RWPE1 (cell line): ENCODE measurements around the gene GRID1.

Experiments
- CTCF ChIA-PET: fragments of 350-600 bp; sonication (Branson Sonifier 250); formaldehyde crosslinking; extraction: SDS; loops from one replicate; lab custom pipeline; 2021; lab: Yijun Ruan, JAX
- POLR2A ChIA-PET: fragments of 400-600 bp; formaldehyde crosslinking; extraction: SDS; loops from one replicate; lab custom pipeline; 2020; ENCODE audit warnings: antibody characterized with exemption; ENCODE audit not compliant: low non-redundant PET; lab: Yijun Ruan, JAX
- DNase-seq: peaks from one replicate; pipeline ENCODE4 v3.0.0; 2012; ENCODE audit warnings: low spot score
- H3K27ac ChIP-seq: fragments of 450-650 bp; 2 replicates; pipeline ENCODE4 v1.5.1; 2017
- TF ChIP-seq, protein P1 (sequence below): fragments of 450-650 bp; conservative IDR thresholded peaks from 2 replicates; pipeline ENCODE4 v1.5.1; 2017; ENCODE audit warnings: low read depth, mild to moderate bottlenecking

GRID1 gene

DNA sequence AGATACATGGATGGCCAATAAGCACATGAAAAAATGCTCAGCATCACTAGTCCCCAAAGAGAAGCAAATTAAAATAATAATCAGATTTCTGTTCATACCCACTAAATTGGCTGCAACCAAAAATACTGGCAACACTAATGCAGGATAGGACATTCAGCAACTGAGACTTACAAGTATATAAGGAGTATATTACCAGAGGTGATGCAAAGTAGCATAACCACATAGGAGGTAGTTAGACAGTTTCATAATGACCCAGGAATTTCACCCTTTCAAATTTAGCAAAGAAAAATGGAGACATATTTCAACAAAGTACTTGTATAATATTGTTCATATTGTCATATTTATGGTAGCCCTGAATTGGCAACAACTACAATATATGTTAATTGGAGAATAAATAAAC lies 727.8 kb downstream of the GRID1 start:
- DNase-seq, result no peak
- TF ChIP-seq, protein P1, sequence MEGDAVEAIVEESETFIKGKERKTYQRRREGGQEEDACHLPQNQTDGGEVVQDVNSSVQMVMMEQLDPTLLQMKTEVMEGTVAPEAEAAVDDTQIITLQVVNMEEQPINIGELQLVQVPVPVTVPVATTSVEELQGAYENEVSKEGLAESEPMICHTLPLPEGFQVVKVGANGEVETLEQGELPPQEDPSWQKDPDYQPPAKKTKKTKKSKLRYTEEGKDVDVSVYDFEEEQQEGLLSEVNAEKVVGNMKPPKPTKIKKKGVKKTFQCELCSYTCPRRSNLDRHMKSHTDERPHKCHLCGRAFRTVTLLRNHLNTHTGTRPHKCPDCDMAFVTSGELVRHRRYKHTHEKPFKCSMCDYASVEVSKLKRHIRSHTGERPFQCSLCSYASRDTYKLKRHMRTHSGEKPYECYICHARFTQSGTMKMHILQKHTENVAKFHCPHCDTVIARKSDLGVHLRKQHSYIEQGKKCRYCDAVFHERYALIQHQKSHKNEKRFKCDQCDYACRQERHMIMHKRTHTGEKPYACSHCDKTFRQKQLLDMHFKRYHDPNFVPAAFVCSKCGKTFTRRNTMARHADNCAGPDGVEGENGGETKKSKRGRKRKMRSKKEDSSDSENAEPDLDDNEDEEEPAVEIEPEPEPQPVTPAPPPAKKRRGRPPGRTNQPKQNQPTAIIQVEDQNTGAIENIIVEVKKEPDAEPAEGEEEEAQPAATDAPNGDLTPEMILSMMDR, result no peak
- POLR2A ChIA-PET, result no interaction called here
- H3K27ac ChIP-seq, result no peak overlapping the region
- CTCF ChIA-PET, result no interaction called here

- POLR2A ChIA-PET, result no interaction called here
- CTCF ChIA-PET, result no interaction called here
- H3K27ac ChIP-seq, result no peak overlapping the region
- TF ChIP-seq, protein P1, result no peak
- DNase-seq, result no peak
Observed at GRCh38 chr10:85635650-85636049, 730.9 kb downstream of the GRID1 start.

GRCh38 chr10:85624511-85624910 lies 742.1 kb downstream of the GRID1 start:
- DNase-seq, result no peak
- TF ChIP-seq, protein P1, result no peak
- no peak overlapping the region for H3K27ac ChIP-seq
- ChIA-PET POLR2A (no interaction called here), CTCF (interaction anchor here (0.7 kb wide), 1 partner anchor 674 kb away, joined by 5 read pairs; no protein-coding TSS in a partner anchor)

- TF ChIP-seq, protein P1, result no peak
- POLR2A ChIA-PET, result no interaction called here
- no peak overlapping the region for H3K27ac ChIP-seq
- CTCF ChIA-PET, result interaction anchor here (1.8 kb wide), 1 partner anchor 10 kb away, joined by 7 read pairs; no protein-coding TSS in a partner anchor
- no peak for DNase-seq
Observed at GRCh38 chr10:85623758-85624157, 742.8 kb downstream of the GRID1 start.

- no peak overlapping the region for H3K27ac ChIP-seq
- no peak for DNase-seq
- ChIA-PET POLR2A (no interaction called here), CTCF (interaction anchor here (1.8 kb wide), 1 partner anchor 10 kb away, joined by 7 read pairs; no protein-coding TSS in a partner anchor)
- TF ChIP-seq, protein P1, result no peak
Observed at GRCh38 chr10:85623342-85623741, 743.3 kb downstream of the GRID1 start.

- no peak overlapping the region for H3K27ac ChIP-seq
- POLR2A ChIA-PET, result no interaction called here
- DNase-seq, result no peak
- TF ChIP-seq, protein P1, result no peak
- CTCF ChIA-PET, result interaction anchor here (1.8 kb wide), 1 partner anchor 9 kb away, joined by 7 read pairs; no protein-coding TSS in a partner anchor
Observed at GRCh38 chr10:85622425-85622824, 744.2 kb downstream of the GRID1 start.
